ENCODE measurements around the gene HTR4. TPM values are rescaled to one million over a fixed set of nuclear protein-coding genes. Genes with fewer than 3 reads are reported as not detected.
"Not testable (repeated sequence)": the region's sequence is repeated elsewhere in the genome, so short reads cannot be mapped to it uniquely, and the experiment has no call there.

The HTR4 gene
- not detected for total RNA-seq

DNA sequence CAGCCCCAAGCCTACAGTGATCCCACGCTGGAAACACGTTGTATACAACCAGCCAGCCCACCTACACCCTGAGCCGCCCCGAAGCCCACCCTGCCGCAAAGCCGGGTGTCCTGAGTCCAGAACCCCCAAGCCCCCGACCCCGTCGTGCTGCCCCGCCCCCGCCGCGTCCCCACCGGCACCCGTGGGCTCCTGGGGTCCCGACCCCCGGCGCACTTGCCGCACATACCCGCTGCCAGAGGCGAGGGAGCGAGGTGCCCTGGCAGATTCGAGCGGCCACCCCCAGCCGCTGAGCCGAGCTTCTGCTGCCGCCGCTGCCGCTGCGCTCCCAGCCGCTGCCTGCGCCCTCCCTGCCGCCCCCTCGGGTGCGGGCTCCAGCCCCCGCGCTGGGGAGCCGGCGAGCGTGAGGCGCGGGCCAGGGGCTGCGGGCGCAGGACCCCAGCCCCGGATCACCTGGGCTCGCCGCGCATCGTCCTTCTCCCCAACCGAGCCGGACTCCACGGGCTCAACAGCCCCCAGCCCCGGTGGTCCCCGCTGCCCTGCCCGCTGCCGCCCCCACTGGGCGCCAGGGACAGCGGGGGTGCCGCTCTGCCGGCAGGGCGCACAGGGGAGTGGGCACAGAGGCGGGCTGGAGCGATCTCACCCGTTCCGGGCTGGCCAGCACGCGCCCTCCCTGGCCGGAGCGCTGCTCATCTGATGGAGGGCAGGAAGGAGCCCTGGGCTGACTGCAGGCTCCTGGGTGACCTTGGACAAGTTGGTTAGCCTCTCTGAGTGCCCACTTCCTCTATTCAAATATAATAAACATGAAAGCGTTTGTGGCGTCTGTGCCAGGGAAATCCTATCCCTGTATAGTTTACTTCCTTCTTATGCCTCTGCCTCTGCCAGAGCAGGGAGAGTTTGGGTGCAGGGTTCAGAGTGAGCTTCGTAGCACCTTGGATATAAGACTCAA is at the start of gene HTR4:
HTR4 (minus strand) TSS at position 692 of the 946 bp plus-strand sequence. CDS start 17,513 bp downstream, outside the sequence.
- ChIA-PET CTCF (no interaction called here), POLR2A (no interaction called here)

- CTCF ChIA-PET, result no interaction called here
Measured at GRCh38 chr5:148702019-148702596, 47.8 kb upstream of the HTR4 start.

DNA sequence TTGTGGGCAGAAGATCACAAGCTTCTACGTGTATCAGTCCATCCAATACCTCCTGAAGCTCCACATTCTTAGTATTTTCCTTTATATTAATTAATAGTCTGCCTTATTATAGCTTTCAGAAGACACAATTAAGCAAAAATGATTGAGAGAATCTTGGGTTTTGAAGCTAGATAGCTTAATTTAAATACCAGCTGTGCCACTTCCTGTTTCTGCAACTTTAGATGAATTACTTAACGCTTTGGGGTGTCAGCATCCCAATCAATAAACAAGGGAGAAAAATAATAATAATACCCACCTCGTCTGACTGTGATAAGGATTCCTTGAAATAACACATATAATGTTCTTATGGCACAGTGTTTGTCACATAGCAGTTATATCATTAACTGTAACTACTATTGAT is 44.7 kb upstream of the HTR4 start:
- ChIA-PET CTCF (interaction anchor here (1.0 to 1.2 kb wide), 2 partner anchors 32 to 33 kb away, joined by 3 to 5 read pairs; no protein-coding TSS in a partner anchor), POLR2A (no interaction called here)

More at GRCh38 chr5:148702019-148702596, 47.8 kb upstream of the HTR4 start:
- POLR2A ChIA-PET, result no interaction called here

GRCh38 chr5:148697809-148698196 is 43.5 kb upstream of the HTR4 start:
- ChIA-PET POLR2A (no interaction called here), CTCF (no interaction called here)

DNA sequence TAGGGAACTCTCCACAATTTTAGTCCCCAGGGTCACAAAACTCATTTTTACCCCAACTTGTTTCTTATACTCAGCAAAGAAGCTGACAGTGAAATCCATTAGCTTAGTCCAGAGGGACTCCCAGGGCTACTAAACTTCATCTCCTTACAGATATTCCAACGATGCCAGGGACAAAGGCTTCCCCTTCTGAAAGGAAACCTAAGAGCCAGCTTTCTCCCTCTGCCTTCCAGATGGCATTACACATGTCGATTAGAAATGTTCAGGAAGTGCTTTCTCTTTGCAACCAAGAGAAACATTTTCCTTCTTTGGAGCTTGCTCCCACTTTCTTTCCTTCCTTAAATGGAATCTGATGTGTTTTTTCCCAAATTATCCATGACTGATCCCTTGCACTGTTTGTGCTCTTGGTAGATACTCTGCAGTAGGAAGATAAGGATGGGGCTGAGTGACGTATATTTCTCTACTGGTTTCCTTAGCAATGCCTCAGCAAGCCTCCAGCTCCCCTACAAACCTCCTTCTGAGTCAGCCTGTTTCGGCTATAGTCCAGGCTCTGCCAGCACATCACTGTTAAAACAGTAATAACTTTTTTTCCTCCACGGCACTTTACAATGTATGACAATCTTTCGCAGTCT is 43.0 kb upstream of the HTR4 start:
- ChIA-PET POLR2A (no interaction called here), CTCF (interaction anchor here (1.1 kb wide), 1 partner anchor 34 kb away, joined by 3 read pairs; no protein-coding TSS in a partner anchor)

GRCh38 chr5:148696187-148697036 is 42.1 kb upstream of the HTR4 start:
- CTCF ChIA-PET, result interaction anchor here (0.6 to 1.1 kb wide), 2 partner anchors 35 to 1951 kb away, joined by 3 to 5 read pairs; no protein-coding TSS in a partner anchor
- POLR2A ChIA-PET, result no interaction called here

- CTCF ChIA-PET, result no interaction called here
- POLR2A ChIA-PET, result no interaction called here
Measured at GRCh38 chr5:148690945-148691344, 36.6 kb upstream of the HTR4 start.

DNA sequence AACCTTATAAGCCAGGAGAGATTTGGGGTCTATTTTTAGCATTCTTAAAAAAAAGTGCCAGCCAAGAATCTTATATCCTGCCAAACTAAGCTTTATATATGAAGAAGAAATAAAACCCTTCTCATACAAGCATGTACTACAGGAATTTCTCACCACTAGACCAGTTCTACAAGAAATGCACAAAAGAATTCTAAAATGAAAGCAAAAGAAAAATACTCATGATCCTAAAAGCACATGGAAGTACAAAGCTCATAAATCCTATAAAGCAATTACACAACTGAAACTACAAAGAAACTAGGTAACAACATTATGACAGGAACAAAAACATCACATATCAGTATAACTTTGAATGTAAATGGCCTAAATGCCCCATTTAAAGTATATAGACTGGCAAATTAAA is 34.5 kb upstream of the HTR4 start:
- CTCF ChIA-PET, result no interaction called here
- POLR2A ChIA-PET, result no interaction called here

- CTCF ChIA-PET, result interaction anchor here (1.1 kb wide), 1 partner anchor 43 kb away, joined by 3 read pairs; no protein-coding TSS in a partner anchor
- POLR2A ChIA-PET, result no interaction called here
Measured at GRCh38 chr5:148687871-148688270, 33.5 kb upstream of the HTR4 start.

GRCh38 chr5:148687427-148687826 is 33.1 kb upstream of the HTR4 start:
- ChIA-PET POLR2A (no interaction called here), CTCF (interaction anchor here (1.1 kb wide), 1 partner anchor 44 kb away, joined by 3 read pairs; no protein-coding TSS in a partner anchor)

DNA sequence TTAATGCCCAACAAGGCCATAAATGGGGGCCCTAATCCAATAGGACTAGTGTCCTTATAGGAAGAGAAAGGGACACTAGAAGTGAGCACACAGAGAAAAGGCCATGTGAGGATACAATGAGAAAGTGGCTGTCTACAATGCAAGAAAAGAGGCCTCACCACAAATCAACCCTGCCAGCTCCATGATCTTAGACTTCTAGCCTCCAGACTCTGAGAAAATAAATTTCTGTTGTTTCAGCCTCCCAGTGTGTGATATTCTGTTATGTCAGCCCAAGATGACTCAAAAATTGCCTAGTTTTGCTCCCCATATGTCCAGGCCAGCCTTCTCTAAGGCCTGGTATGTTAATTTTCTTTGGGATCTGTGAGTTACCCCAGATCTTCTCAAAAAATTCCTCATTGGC is 32.3 kb upstream of the HTR4 start:
- CTCF ChIA-PET, result interaction anchor here (1.1 kb wide), 1 partner anchor 44 kb away, joined by 3 read pairs; no protein-coding TSS in a partner anchor
- POLR2A ChIA-PET, result no interaction called here

GRCh38 chr5:148685520-148686134 is 31.3 kb upstream of the HTR4 start:
- ChIA-PET CTCF (no interaction called here), POLR2A (no interaction called here)

- POLR2A ChIA-PET, result no interaction called here
- CTCF ChIA-PET, result no interaction called here
Measured at GRCh38 chr5:148684528-148684927, 30.2 kb upstream of the HTR4 start.

DNA sequence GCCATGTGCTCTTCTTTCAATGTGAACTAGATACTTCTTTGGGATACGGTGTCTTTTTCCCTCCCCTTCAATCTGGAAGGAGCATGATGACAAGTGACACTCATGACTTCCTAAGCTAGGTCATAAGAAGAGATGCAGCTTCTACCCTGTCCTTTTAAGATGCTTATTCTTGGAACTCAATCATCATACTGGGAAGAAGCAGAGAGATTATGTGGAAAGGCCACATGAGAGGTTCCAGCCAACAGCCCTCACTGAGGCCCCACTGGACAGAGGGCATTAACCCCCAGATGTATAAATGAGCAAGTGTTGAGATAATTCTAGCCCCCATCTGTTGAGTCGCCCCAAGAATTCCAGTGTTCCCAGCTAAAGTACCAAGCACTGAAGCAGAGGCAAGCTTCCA is 29.3 kb upstream of the HTR4 start:
- POLR2A ChIA-PET, result no interaction called here

GRCh38 chr5:148682058-148683026 is 28.0 kb upstream of the HTR4 start:
- ChIA-PET POLR2A (no interaction called here), CTCF (no interaction called here)

More for the DNA sequence above, 29.3 kb upstream of the HTR4 start:
- CTCF ChIA-PET, result no interaction called here

DNA sequence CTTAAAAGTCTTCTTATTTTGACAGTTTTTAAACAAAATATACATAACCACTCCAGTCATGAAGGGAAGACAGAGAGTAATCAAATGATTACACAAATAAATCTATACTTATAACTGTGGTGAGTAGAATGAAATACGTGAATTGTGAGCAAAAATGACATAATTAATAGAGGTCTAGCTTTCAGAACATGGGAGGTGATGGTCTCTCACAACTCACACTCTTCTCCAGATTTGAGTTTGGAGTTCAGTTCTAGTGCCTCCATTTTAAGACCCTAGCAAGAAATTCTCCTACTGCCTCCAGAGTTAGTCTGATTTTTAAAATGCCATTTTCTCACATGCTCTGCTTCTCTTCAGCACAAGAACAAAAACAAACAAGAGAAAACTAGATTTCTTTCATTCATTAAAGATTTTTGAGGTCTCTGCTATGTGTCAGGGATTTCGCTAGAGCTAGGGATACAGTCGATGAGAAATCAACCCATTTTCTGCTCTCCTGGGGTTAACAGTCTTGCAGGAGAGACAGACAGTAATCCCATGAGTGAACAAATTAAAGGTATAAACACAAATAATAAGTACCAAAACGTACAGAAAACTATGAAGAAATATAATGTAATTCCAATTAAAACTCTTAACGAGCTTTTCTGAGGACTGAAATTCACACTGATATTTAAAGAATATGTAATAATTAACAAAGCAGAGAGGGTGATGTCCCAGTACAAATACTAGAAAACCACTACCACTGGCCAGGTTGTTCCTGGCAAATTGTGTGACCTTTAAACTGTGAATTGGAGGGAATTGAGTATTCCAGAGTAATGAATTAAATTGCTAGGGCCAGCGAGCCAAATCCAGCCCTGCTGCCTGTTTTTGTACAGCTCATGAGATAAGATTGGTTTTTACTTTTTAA is 27.1 kb upstream of the HTR4 start:
- CTCF ChIA-PET, result no interaction called here
- POLR2A ChIA-PET, result no interaction called here

- POLR2A ChIA-PET, CTCF ChIA-PET: not testable (repeated sequence)
Measured at GRCh38 chr5:148673704-148674103, 19.4 kb upstream of the HTR4 start.

All from activated CD8-positive, alpha-beta memory T cell treated with anti-CD3 and anti-CD28 coated beads for 36 hours (primary cell).